K562 (cell line): Measurements from ENCODE around the gene NTRK2. TPM values are rescaled to one million over a fixed set of nuclear protein-coding genes. Genes with fewer than 3 reads are reported as not detected.

Experiments used
- ATAC-seq: fragments of 200-7000 bp; cut with Tn5 transposase; 3 replicates; pipeline ENCODE4 v1.9.1; 2020; ENCODE audit warnings: moderate library complexity
- BruUV-seq: library from RNA; stranded (reverse); fragments of 400-500 nt; replicated peaks from 2 replicates; lab custom pipeline; 2021; lab: Mats Ljungman, UMichigan
- CTCF ChIA-PET: fragments of 300-600 bp; formaldehyde crosslinking; extraction: SDS; loops from one replicate; lab custom pipeline; 2021; ENCODE audit warnings: low intra/inter-chr PET ratio; lab: Yijun Ruan, JAX
- POLR2A ChIA-PET: fragments of 300-600, 350-650 bp; sonication (Branson Sonifier 250); formaldehyde crosslinking; extraction: SDS; loops from one replicate; lab custom pipeline; 2021; ENCODE audit warnings: antibody characterized with exemption, inconsistent platforms; lab: Yijun Ruan, JAX
- DNase-seq, 4 experiments: peaks; one replicate each; pipeline versions ENCODE4 v3.0.0 to v3.0.0-alpha.2; 2011 to 2018; ENCODE audit warnings: low spot score in 3 of 4, mixed read lengths in 3 of 4; ENCODE audit errors: extremely low read depth in 1 of 4
- FAIRE-seq: peaks from 2 replicates; lab custom pipeline; 2011; peaks lifted over from hg19 to GRCh38; lab: Jason Lieb, UNC
- H2AFZ ChIP-seq: 2 replicates; pipeline ENCODE4 v1.6.0; 2011; ENCODE audit warnings: low read depth, low read length, control low read depth, inconsistent platforms
- H3K27ac ChIP-seq: fragments of 200-600 bp; 3 replicates; pipeline ENCODE4 v1.8.0; 2011; ENCODE audit warnings: low read depth, mild to moderate bottlenecking, control low read depth, inconsistent platforms, low read length, moderate library complexity, mixed read lengths; ENCODE audit errors: extremely low read depth
- H3K27me3 ChIP-seq, 2 experiments: fragments of 300-600 bp in 1 of 2; 2 replicates in 1 of 2; 3 replicates in 1 of 2; pipeline versions ENCODE4 v1.6.0 to v1.8.0; 2011; ENCODE audit warnings: inconsistent platforms in 2 of 2, low read length in 2 of 2, mild to moderate bottlenecking in 1 of 2, mixed read lengths in 1 of 2, moderate library complexity in 1 of 2; ENCODE audit not compliant: control insufficient read depth in 2 of 2, insufficient read depth in 2 of 2
- H3K36me3 ChIP-seq: fragments of 300-600 bp; 3 replicates; pipeline ENCODE4 v1.8.0; 2011; ENCODE audit warnings: mild to moderate bottlenecking, low read length, inconsistent platforms; ENCODE audit not compliant: control insufficient read depth, insufficient read depth
- H3K4me1 ChIP-seq, 2 experiments: fragments of 200-600 bp in 1 of 2; replicated peaks in 1 of 2; 2 replicates in 1 of 2; 3 replicates in 1 of 2; pipeline versions ENCODE4 v1.5.1 to v1.8.0; 2011; ENCODE audit warnings: inconsistent platforms in 2 of 2, low read length in 2 of 2, mild to moderate bottlenecking in 1 of 2, mixed read lengths in 1 of 2, moderate library complexity in 1 of 2; ENCODE audit not compliant: control insufficient read depth in 2 of 2, insufficient read depth in 2 of 2
- H3K4me2 ChIP-seq: 2 replicates; pipeline ENCODE4 v1.6.1; 2011; ENCODE audit warnings: low read length, control low read depth, inconsistent platforms, mixed read lengths; ENCODE audit not compliant: insufficient read depth
- H3K4me3 ChIP-seq: fragments of 200-600 bp; sonication (generic), shearing (Covaris generic); 2 replicates; pipeline ENCODE4 v1.5.1; 2016; ENCODE audit warnings: control low read depth, inconsistent platforms
- H3K79me2 ChIP-seq: fragments of 200-600 bp; 3 replicates; pipeline ENCODE4 v1.8.0; 2011; ENCODE audit warnings: low read length, inconsistent platforms; ENCODE audit not compliant: control insufficient read depth, insufficient read depth
- H3K9ac ChIP-seq, 2 experiments: 2 replicates each; pipeline versions ENCODE4 v1.6.0 to v1.6.1; 2011; ENCODE audit warnings: low read depth in 2 of 2, low read length in 2 of 2, control low read depth in 1 of 2, inconsistent platforms in 1 of 2, mild to moderate bottlenecking in 1 of 2, mixed read lengths in 1 of 2; ENCODE audit not compliant: insufficient read depth in 1 of 2
- H3K9me1 ChIP-seq: one replicate; pipeline ENCODE4 v1.6.0; 2011; ENCODE audit warnings: inconsistent platforms, mild to moderate bottlenecking, low read length, moderate library complexity; ENCODE audit not compliant: control insufficient read depth, insufficient read depth
- H3K9me3 ChIP-seq: replicated peaks from 2 replicates; pipeline ENCODE4 v1.5.1; 2011; ENCODE audit warnings: low read depth, low read length, inconsistent platforms; ENCODE audit not compliant: control insufficient read depth, insufficient read depth
- H4K20me1 ChIP-seq: replicated peaks from 2 replicates; pipeline ENCODE4 v1.6.1; 2011; ENCODE audit warnings: low read length, inconsistent platforms, mixed read lengths; ENCODE audit not compliant: control insufficient read depth, insufficient read depth
- ADNP ChIP-seq: fragments of 200-800 bp; sonication (Bioruptor generic); IDR thresholded peaks from 2 replicates; pipeline ENCODE4 v1.6.1; 2016; ENCODE audit warnings: missing genetic modification characterization, missing compliant biosample characterization
- KLF16 ChIP-seq: IDR thresholded peaks from 2 replicates; pipeline ENCODE4 v1.6.1; 2016; ENCODE audit warnings: antibody characterized with exemption
- MECOM ChIP-seq: fragments of 250-450 bp; sonication (Bioruptor Pico); IDR thresholded peaks from 2 replicates; pipeline ENCODE4 v1.8.0; 2022; ENCODE audit warnings: inconsistent platforms
- MEF2D ChIP-seq: conservative IDR thresholded peaks from 2 replicates; pipeline ENCODE4 v1.6.1; 2016; ENCODE audit warnings: low read depth, missing genetic modification characterization, missing compliant biosample characterization
- NCOA2 ChIP-seq, 2 experiments: fragments of 450-650 bp; IDR thresholded peaks; 2 replicates each; pipeline ENCODE4 v1.6.1; 2018; ENCODE audit warnings: mild to moderate bottlenecking in 2 of 2, moderate library complexity in 1 of 2; ENCODE audit not compliant: partially characterized antibody in 2 of 2
- NFRKB ChIP-seq: fragments of 450-650 bp; IDR thresholded peaks from 2 replicates; pipeline ENCODE4 v1.6.1; 2016; ENCODE audit warnings: low read depth
- RBBP5 ChIP-seq: fragments of 200-600 bp; sonication (generic); IDR thresholded peaks from 2 replicates; pipeline ENCODE4 v1.6.1; 2012; ENCODE audit warnings: borderline replicate concordance, mild to moderate bottlenecking, low read length, control low read depth, inconsistent platforms; ENCODE audit not compliant: insufficient read depth, poor library complexity, severe bottlenecking
- RBM34 ChIP-seq: fragments of 200-400 bp; formaldehyde crosslinking; IDR thresholded peaks from 2 replicates; pipeline ENCODE4 v1.6.1; 2018; ENCODE audit warnings: low read length, borderline replicate concordance; ENCODE audit not compliant: insufficient read depth
- ZNF444 ChIP-seq: fragments of 250-450 bp; sonication (Bioruptor Pico); IDR thresholded peaks from 2 replicates; pipeline ENCODE4 v1.4.0; 2020; ENCODE audit warnings: mild to moderate bottlenecking, moderate library complexity
- ZNF507 ChIP-seq: conservative IDR thresholded peaks from 2 replicates; pipeline ENCODE4 v1.6.1; 2017; ENCODE audit warnings: missing genetic modification characterization, missing compliant biosample characterization
- WGBS: fragments of 100-300 bp; shearing (Covaris generic); methylation state at CpG from one replicate; pipeline ENCODE4 v1.1.6; 2016; ENCODE audit warnings: low coverage, mixed read lengths; ENCODE audit not compliant: insufficient coverage; ENCODE audit errors: missing lambda C conversion rate; 5-methylcytosine and 5-hydroxymethylcytosine counted together
- in situ Hi-C: fragments of 300-500 bp; cut with MboI; formaldehyde crosslinking; loops from 4 replicates; pipeline ENCODE4 v1.15.0; 2018; ENCODE audit warnings: inconsistent platforms, mixed read lengths
- intact Hi-C: fragments of 100-400 bp; cut with micrococcal nuclease; formaldehyde crosslinking; loops from 2 replicates; pipeline ENCODE4 v1.14.2; 2022
- polyA plus RNA-seq, 8 experiments: library from polyadenylated mRNA; depleted of rRNA in 4 of 8; stranded (reverse) in 5 of 8; unstranded in 3 of 8; fragments of >200 nt; fragmentation: Nextera tagmentation in 2 of 8; fragmentation: Illumina TruSeq in 1 of 8; extraction: Ambion mirVana in 2 of 8; extraction: Trizol in 1 of 8; gene quantifications; 2 replicates each; pipeline versions ENCODE4 v1.2.1 to v1.2.3, GENCODE V29; 2011 to 2014; ENCODE audit warnings: inconsistent platforms in 1 of 8, missing spikeins in 1 of 8
- total RNA-seq, 7 experiments: library from RNA; depleted of rRNA in 6 of 7; stranded (reverse); fragments of >200 nt in 6 of 7; fragmentation: Illumina TruSeq in 2 of 7; extraction: Trizol in 2 of 7; gene quantifications; 2 replicates each; pipeline versions ENCODE4 v1.2.1 to v1.2.3, GENCODE V29; 2011 to 2021; ENCODE audit warnings: low replicate concordance in 1 of 7
- TF ChIP-seq, protein P1 (sequence below), 2 experiments: fragments of 450-650 bp in 1 of 2; sonication (generic) in 1 of 2; formaldehyde crosslinking in 1 of 2; IDR thresholded peaks; 2 replicates each; pipeline versions ENCODE4 v1.7.1 to v1.9.0; 2016 to 2022; ENCODE audit warnings: inconsistent platforms in 1 of 2, mild to moderate bottlenecking in 1 of 2, missing genetic modification reagents in 1 of 2
- TF ChIP-seq, protein P2 (sequence below): fragments of 250-450 bp; sonication (Bioruptor Pico); IDR thresholded peaks from 2 replicates; pipeline ENCODE4 v1.9.0; 2021; ENCODE audit warnings: mild to moderate bottlenecking, inconsistent platforms

The NTRK2 gene
- total and polyA plus RNA-seq, 9 of the 15 experiments (the other 6 are each of a cell fraction or from before 2014, with no cell fraction given): not detected

GRCh38 chr9:84636436-84636835 lies 33.1 kb upstream of the NTRK2 start:
- H3K9me1 ChIP-seq: no peaks in the 10 kb centered on the region
- FAIRE-seq (no peak), DNase-seq (no peak), ATAC-seq (no peak)
- no peaks in the 10 kb centered on the region for H3K27me3 ChIP-seq
- H3K9ac ChIP-seq: no peak overlapping the region
- no peak overlapping the region for H2AFZ ChIP-seq
- H3K9me3 ChIP-seq: no peaks in the 10 kb centered on the region
- CTCF ChIA-PET: no interaction called here
- no TSS peak for BruUV-seq
- in situ Hi-C loops: no loop called here
- H3K79me2 ChIP-seq: no peaks in the 10 kb centered on the region
- WGBS: no CpG with 5 or more reads among the region's 1 CpG
- intact Hi-C loops: no loop called here
- no peak overlapping the region for H3K4me2 ChIP-seq
- H3K4me1 ChIP-seq: no peaks in the 10 kb centered on the region
- no peak overlapping the region for H3K27ac ChIP-seq
- no peak overlapping the region for H3K4me3 ChIP-seq
- H3K36me3 ChIP-seq: no peaks in the 10 kb centered on the region
- POLR2A ChIA-PET: no interaction called here
- H4K20me1 ChIP-seq: no peaks in the 10 kb centered on the region
- TF ChIP-seq NCOA2 (IDR thresholded peaks at IDR 0.05; ENCODE audit: partially characterized antibody in 2 of 2) (no peak), ZNF444 (CRISPR knock-in tag) (no peak), KLF16 (no peak), MEF2D (tag) (no peak), RBBP5 (no peak), ADNP (tag) (no peak), MECOM (CRISPR knock-in tag) (no peak), ZNF507 (tag) (no peak), NFRKB (no peak), RBM34 (no peak)
- TF ChIP-seq, protein P1, sequence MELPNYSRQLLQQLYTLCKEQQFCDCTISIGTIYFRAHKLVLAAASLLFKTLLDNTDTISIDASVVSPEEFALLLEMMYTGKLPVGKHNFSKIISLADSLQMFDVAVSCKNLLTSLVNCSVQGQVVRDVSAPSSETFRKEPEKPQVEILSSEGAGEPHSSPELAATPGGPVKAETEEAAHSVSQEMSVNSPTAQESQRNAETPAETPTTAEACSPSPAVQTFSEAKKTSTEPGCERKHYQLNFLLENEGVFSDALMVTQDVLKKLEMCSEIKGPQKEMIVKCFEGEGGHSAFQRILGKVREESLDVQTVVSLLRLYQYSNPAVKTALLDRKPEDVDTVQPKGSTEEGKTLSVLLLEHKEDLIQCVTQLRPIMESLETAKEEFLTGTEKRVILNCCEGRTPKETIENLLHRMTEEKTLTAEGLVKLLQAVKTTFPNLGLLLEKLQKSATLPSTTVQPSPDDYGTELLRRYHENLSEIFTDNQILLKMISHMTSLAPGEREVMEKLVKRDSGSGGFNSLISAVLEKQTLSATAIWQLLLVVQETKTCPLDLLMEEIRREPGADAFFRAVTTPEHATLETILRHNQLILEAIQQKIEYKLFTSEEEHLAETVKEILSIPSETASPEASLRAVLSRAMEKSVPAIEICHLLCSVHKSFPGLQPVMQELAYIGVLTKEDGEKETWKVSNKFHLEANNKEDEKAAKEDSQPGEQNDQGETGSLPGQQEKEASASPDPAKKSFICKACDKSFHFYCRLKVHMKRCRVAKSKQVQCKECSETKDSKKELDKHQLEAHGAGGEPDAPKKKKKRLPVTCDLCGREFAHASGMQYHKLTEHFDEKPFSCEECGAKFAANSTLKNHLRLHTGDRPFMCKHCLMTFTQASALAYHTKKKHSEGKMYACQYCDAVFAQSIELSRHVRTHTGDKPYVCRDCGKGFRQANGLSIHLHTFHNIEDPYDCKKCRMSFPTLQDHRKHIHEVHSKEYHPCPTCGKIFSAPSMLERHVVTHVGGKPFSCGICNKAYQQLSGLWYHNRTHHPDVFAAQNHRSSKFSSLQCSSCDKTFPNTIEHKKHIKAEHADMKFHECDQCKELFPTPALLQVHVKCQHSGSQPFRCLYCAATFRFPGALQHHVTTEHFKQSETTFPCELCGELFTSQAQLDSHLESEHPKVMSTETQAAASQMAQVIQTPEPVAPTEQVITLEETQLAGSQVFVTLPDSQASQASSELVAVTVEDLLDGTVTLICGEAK (IDR thresholded peaks at IDR 0.05): no peak
- TF ChIP-seq, protein P1 (CRISPR knock-in tag; IDR thresholded peaks at IDR 0.05): no peak
- TF ChIP-seq, protein P2, sequence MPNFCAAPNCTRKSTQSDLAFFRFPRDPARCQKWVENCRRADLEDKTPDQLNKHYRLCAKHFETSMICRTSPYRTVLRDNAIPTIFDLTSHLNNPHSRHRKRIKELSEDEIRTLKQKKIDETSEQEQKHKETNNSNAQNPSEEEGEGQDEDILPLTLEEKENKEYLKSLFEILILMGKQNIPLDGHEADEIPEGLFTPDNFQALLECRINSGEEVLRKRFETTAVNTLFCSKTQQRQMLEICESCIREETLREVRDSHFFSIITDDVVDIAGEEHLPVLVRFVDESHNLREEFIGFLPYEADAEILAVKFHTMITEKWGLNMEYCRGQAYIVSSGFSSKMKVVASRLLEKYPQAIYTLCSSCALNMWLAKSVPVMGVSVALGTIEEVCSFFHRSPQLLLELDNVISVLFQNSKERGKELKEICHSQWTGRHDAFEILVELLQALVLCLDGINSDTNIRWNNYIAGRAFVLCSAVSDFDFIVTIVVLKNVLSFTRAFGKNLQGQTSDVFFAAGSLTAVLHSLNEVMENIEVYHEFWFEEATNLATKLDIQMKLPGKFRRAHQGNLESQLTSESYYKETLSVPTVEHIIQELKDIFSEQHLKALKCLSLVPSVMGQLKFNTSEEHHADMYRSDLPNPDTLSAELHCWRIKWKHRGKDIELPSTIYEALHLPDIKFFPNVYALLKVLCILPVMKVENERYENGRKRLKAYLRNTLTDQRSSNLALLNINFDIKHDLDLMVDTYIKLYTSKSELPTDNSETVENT: no peak
